Measurements from ENCODE around the gene COMMD4.
"Not testable (repeated sequence)": the region's sequence is repeated elsewhere in the genome, so short reads cannot be mapped to it uniquely, and the experiment has no call there.

COMMD4 gene

GRCh38 chr15:75335313-75335704 is 554 bp upstream of the COMMD4 start:
- no peak for DNase-seq (ENCODE audit: low spot score)
- ChIA-PET CTCF (interaction anchor here (0.6 kb wide), 1 partner anchor 32 kb away, joined by 3 read pairs; no protein-coding TSS in a partner anchor), POLR2A (ENCODE audit: low non-redundant PET) (interaction anchor here (1.5 kb wide), 1 partner anchor 13 kb away, joined by 4 read pairs; no protein-coding TSS in a partner anchor)
- no peak for TF ChIP-seq CTCF (conservative IDR thresholded peaks at IDR 0.05; ENCODE audit: low read depth)
- peak overlapping the region; percentile 68 for H3K27ac ChIP-seq

GRCh38 chr15:75338661-75339240 is 2.9 kb downstream of the COMMD4 start:
- CTCF ChIA-PET, result no interaction called here
- no peak for DNase-seq (ENCODE audit: low spot score)
- H3K27ac ChIP-seq, result peak overlapping the region; percentile 6; the same call in 1 of the 2 replicates
- POLR2A ChIA-PET (ENCODE audit: low non-redundant PET), result no interaction called here
- no peak for TF ChIP-seq CTCF (conservative IDR thresholded peaks at IDR 0.05; ENCODE audit: low read depth)

GRCh38 chr15:75339531-75340240 is 3.8 kb downstream of the COMMD4 start:
- POLR2A ChIA-PET (ENCODE audit: low non-redundant PET), result no interaction called here
- CTCF ChIA-PET, result interaction anchor here (0.6 kb wide), 1 partner anchor 138 kb away, joined by 4 read pairs; the partner anchor contains the start of gene C15orf39
- peak overlapping the region; percentile 6; the same call in 1 of the 2 replicates for H3K27ac ChIP-seq
- no peak for DNase-seq (ENCODE audit: low spot score)
- TF ChIP-seq CTCF (conservative IDR thresholded peaks at IDR 0.05; ENCODE audit: low read depth), result no peak

GRCh38 chr15:75342221-75342620 is 6.4 kb downstream of the COMMD4 start:
- no peak overlapping the region for H3K27ac ChIP-seq
- DNase-seq (ENCODE audit: low spot score), result no peak
- ChIA-PET CTCF (no interaction called here), POLR2A (ENCODE audit: low non-redundant PET) (no interaction called here)
- TF ChIP-seq CTCF (conservative IDR thresholded peaks at IDR 0.05; ENCODE audit: low read depth), result no peak

- H3K27ac ChIP-seq; POLR2A ChIA-PET (ENCODE audit: low non-redundant PET); DNase-seq (ENCODE audit: low spot score); CTCF ChIA-PET: not testable (repeated sequence)
These were observed 8.1 kb downstream of the COMMD4 start for GRCh38 chr15:75343953-75344352.

GRCh38 chr15:75346796-75347221 is 10.9 kb downstream of the COMMD4 start, which contains the start of gene NEIL1:
Gene NEIL1 (plus strand): TSS chr15:75347039. CDS start chr15:75348906, 1,867 bp downstream.
- CTCF ChIA-PET, result no interaction called here
- POLR2A ChIA-PET (ENCODE audit: low non-redundant PET), result no interaction called here
- no peak for DNase-seq (ENCODE audit: low spot score)
- TF ChIP-seq CTCF (conservative IDR thresholded peaks at IDR 0.05; ENCODE audit: low read depth), result no peak
- H3K27ac ChIP-seq, result peak within 1 kb of the TSS; percentile 49

Data from RWPE1 (cell line).